Renal pelvis (tissue), 4 donors: Measurements from ENCODE around the gene ARMC9. TPM values are rescaled to one million over a fixed set of nuclear protein-coding genes. Genes with fewer than 3 reads are reported as not detected.
"Not testable (repeated sequence)": the region's sequence is repeated elsewhere in the genome, so short reads cannot be mapped to it uniquely, and the experiment has no call there.

Source experiments
- DNase-seq: peaks from one replicate; pipeline ENCODE4 v3.0.0-alpha.2; 2013
- polyA plus RNA-seq, 3 donors: library from polyadenylated mRNA; unstranded; fragments of 120-200 nt; gene quantifications; one replicate each; pipeline ENCODE4 v1.2.1, GENCODE V29; 2013; ENCODE audit not compliant: insufficient read length in 3 of 3

ARMC9 gene
- polyA plus RNA-seq, 3 donors = 27.3 to 30.6 (median 27.4) TPM

DNA sequence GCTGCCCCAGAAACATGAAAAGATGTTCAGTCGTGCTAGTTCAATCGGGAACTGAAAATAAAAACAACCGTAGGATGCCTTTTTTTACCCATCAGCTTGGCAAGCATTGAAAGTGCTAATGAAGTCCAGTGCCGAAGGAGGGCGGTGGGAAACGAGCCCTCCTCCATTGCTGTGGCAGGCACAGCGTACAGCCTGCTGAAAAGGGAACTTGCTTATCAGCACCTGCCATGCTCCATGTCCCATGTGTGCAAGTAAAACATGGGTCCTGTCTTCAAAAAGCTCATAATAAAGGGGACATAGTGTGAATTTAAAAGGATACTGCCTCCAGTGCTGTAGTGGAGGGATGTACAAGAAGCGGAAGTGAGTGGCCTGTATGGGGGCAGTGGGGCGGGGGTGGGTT, 82.4 kb downstream of the ARMC9 start:
- no peak for DNase-seq

DNA sequence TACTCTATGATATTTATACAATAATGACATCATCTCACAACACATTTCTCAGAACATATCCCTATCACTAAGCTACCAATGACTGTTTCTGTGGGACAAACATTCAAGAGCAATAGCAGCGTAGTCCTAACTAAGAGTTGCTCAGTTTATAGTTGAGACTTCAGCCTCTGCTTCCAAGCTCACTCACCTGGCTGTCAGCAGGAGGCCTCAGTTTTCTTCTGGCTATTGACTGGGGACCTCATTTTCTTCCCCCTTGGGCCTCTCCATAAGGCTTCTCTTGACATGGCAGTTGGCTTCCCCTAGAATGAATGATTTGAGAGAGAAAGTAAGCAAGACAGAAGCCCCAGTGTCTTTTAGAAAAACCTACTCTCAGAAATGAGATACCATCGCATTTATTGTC, 85.9 kb downstream of the ARMC9 start:
- no peak for DNase-seq

DNA sequence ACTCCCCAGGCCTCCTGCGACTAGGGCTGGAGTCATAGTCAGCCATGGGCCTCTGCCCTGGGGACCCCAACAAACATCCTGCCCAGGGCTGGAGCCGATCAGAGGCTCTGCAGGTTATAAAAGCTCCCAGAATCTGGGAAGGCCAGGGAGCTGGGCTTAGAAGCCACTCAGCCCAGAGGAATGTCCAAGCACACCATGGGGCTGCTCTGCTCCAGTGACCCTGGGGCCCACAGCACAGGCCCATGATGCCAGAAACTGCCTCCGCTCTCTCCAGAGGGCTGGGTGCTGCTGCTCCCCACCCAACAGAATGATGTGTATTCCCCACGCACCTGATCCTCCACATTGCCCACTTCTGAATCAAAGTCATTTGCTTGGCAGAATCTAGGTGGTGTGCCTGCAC, 88.5 kb downstream of the ARMC9 start:
- no peak for DNase-seq

DNA sequence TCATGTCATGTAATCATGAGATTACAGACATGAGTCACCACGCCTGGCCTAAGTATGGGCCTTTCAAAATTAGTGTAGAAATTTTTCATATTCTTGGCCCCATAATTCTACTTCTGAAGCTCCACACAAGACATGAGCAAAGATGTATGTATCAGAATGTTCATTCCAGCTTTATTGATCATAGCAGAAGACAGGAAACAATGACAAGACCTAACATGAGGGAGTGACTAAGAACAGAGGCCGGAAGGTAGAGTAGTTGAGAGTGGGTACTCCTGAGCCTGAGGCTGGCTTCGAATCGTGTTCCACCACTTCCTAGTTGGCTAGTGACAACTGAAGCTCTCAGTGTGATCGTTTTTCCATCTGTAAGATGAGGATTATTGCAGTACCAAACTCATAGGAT, 89.3 kb downstream of the ARMC9 start:
- DNase-seq = no peak

DNA sequence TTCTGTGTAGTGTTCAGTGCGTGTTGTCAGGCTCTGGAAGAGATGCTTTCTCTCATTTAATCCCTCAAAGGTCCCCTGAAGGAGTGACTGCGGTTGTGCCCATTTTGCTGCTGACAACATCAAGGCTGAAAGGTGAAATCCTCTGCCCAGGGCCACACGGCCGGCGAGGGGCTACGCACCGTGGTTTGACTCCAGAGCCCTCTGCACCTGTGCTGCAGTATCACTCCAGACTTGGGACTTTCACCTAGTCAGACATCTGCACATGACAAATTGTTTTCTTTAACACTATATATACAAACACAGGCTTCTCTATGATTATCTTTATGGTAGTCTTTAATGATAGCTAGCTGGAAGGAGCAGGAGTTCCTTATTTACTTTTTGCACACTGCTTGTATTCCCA, 90.2 kb downstream of the ARMC9 start:
- DNase-seq = no peak

DNA sequence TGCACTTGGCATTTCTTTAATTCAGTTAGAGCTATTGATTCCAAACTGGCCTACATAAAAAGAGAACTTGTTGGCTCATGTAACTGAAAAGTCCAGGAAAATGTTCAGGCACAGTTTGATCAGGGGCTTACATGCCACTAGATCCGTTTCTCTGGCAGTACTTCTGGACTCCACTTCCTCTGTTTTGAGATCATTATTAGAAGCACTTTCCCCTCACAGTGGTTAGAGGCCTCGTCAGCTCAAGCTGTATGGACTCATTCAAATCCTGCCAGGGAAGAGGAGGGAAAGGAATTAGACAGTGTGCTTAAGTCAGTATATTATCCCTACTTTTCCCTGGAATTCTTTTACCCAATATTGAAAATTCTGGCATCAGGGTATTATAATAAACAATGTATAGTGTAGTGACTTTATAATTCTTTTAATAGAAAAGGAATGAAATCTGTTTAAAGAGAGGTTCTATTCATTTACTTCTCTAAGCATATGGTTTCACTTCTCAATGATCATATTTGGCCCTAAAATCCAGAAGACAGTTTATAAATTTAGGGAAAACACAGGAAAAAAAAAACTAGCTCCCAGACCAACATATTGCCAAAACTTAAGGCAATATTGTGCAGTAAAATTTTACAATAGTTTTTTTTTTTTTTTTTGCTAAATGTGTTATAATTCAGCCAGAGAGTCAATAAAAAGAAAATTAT, 92.0 kb downstream of the ARMC9 start:
- no peak for DNase-seq

DNA sequence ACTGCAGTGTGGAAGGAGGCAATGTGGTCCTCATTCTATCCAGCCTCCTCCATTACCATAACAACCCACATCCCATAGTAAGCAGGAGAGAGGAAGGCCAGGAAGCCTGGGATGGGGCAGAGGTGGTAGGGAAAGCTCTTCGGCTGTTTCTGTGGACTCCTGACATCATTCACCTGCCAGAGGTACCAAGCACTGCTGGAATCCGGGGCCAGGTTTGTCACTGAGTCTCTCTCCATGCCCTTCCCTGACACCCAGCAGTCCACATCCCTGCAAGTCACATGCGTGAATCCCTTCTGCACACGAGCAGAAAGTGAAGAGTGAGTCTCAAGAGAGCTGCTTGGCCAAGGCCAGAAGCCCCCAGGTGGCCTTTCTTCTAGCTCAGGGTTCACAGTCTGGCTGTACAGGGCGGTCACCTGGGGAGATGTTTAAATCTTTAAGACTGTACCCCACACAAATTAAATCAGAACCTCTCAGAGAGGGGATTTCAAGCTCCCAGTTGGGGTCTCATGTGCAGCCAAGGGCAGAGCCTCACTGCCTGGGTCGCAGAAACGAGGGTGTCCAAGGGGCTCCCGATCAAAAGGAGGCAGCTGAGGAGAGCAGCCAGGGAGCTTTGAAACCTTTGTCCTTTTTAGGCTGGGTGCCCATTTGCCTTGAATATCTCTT, 94.2 kb downstream of the ARMC9 start:
- DNase-seq = no peak

DNA sequence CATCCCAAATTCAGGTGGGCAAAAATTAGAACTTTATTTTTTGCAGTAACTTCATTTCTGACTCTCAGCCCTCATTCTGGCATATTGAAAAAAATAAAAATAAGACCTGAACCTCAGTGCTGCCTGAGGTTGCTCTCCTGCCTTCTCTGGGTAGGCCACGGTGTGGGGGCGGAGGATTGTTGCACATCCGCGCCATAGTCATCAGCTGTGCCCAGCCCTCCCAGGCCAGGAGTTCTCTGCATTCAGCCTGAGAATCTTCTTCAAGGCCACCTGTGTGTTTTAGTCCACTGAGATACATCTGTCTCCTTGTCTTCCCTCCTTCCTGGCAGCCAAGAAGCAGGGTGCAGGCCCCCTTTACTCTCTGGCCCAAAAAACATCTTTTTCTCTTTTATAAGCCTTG, 94.7 kb downstream of the ARMC9 start:
- DNase-seq = no peak

DNA sequence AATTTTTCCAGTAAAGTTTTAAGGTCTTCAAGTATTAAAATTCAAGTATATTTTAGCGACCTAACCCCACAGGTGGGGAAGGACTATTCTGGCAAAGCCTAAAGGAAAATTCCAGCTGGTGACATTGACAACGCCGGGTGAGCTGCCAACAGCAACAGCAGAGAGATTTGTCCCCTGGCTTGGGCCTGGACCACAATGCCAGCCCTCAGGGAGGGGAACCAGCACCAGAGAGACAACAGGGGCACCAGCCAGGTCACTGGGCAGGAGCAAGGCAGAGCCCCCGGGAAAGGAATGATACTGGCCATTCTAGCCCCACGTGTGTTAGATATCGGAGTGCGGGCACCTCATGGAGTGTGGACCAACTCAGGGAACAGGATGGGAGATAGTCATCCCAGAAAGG, 95.7 kb downstream of the ARMC9 start:
- no peak for DNase-seq

DNA sequence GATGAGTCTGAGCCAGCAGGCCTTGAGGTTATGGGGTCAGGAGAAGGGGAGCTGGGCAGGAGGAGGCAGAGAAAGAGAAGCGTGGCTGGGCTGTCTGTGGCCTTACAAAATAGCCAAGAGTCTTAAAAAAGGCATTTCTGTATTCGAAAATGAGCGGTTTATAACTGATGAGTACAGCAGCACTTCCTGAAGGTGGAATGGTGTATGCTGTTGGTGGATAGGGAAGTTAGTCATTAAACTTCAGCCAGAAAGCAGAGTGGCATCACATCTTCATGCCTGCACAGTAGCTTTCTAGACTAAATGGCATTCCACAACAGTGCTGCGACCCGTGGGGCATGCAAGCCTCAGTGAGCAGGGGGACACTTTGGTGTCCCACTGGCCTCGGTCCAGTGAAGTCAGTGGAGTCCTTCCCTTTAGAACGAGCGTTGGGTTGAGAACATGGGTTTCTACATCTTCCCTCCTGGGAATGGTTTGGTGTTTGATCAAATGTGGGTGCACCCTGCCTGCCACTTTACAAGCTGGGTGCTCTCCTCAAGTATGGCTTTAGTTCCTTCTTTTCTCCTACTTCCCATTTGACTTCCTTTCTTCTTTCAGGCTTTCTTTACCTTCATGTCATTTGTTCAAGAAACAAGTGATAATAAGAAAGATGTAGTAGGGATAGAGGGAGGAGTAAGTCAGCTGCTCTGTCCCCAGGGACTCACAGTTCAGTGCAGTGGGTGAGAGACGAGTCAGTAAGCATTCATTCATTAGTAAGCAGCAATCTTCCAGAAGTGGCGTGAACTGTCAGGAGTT, 96.3 kb downstream of the ARMC9 start:
- DNase-seq = no peak

DNA sequence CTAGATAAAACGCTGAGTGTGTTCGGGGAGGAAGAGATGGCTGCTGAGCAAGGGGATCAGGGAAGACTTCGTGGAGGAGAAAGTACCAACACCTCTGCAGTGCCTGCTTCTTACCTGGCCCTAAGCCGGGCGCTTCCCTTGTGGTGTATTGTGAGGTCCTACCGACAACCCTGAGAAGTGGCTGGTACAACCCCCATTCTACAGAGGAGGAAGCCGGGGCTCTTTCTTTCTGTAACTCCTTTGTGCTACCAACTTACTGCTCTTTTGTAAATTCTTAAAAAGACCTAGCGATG, 96.9 kb downstream of the ARMC9 start:
- DNase-seq = no peak

DNA sequence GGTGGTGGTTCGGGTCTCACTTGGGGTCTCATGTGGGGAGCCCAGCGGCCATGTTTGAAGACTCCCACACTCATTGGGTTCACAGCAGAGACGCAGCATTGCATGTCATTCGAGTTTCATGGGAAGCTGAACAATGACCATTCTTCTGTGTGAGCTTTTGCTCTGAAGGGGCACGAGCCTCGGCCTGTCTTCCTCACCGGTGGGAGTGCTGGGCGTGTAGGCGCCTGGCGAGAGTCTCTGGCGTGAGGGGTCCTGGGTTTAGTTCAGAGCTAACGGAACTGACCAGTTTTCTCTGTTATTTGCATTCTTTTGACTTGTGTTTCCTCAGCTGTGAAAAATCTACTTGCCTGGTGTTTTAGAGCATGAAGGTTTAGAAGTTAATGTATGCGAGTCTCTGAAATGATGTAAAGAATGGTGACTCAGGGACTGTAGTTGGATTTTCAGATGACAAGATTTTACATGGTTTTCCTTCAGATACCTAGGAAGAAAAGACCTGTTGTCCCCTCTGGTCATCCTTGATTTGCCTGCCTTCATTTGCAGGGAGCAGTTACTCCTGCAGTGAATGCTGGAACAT, 98.1 kb downstream of the ARMC9 start:
- DNase-seq = no peak

DNA sequence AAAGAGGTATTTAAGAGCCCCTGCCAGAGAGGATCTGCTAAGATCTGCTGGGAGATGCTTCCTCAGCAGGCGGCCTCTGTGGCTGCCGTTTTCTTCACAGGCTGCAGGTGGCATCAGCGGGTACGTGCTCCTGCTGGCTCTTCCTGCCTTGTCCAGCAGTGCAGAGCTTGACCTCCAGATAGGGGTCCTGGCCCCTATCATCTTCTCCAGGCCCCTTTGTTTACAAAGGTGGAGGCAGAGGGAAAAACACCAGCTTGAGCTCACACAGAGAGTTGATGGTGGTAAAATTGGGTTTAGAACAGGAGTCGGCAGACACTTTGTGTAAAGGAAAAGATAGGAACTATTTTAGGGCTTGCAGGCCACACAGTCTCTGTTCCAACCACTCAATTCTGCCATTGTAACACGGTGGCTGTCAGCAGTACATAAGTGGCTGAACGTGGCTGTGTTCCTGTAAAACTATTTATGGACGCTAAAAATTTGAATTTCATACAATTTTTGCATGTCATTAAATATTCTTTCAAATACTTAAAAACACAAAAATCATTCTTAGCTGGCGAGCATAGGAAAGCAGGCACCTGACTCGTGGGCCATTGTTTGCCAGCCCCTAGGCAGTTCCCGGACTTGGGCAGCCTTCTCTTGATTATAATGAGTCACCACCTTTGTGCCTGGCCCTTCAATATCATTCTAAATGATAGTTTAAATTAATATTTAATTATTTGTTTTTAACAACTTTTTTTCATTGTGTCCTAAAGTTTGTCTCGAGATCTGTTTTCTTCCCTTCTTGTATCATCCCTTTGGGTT, 98.9 kb downstream of the ARMC9 start:
- DNase-seq = peak; percentile 34

DNA sequence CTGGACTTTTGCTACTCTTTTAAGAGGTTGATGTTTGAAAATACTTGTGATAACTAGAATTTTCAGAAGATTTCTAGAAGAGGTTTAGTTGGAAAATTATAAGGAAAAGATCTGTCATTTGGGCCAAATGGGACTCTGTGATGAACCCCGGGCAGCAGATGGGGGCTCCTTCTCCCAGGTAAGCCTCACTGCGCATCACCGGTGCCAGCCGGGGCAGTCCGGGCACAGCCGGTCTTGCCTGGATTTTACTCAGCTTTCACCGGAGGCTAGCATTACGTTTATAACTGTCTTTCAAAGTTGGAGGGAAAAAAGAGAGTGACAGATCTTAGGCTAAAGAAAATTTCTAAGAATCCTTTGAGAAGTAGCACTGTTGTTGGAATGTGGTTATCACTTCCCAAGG, 99.7 kb downstream of the ARMC9 start:
- DNase-seq = no peak

DNA sequence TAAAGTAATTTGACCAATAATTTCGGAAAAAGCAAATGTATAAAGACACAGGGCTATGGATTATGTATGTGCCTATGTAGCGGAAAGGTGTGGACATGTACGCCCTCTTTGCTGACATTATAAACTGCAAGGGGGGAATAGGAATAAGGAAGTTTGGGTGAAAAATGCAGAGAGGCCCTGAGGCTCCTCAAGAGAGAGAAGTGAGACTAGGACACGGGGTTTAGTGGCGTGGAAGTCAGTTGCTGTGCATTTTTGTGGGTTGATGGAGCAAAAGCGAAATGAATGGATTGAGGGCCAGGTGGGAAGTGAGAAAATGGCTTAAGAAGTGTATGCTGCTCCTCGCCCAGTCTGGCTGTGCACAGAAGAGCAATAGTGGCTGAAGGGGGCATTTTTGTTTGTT, 100.8 kb downstream of the ARMC9 start:
- DNase-seq = no peak

DNA sequence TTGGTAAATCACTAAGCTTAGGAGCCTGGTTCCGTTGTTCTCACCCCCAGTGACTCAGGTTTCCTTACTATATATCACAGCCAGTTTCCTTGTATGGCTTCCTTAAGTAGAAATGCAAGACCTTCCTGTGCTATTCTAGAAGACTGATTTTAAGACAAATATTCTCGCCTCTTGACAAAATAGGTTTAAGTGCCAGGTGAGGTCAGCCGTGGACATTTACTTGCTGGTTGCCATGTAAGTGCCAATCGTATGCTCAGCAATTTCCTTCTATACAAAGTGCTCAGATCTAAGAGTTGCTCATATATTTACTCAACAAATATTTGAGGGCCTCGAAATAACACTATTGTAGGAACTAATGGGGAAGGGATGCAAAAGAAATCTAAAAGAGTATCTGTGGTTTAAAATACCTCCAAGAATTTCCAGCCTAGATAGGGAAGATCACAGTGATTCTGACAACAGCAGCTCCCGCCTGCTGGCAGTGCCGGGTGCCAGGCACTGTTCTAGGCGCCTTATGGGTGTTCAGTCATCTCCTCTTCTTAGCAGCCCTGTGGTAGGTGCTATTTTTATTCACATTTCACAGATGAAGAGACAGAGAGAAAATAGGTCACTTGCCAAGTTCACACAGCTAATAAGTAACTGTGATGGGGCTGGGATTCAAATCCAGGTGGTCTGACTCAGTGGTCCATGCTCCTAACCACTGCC, 101.7 kb downstream of the ARMC9 start:
- no peak for DNase-seq

DNA sequence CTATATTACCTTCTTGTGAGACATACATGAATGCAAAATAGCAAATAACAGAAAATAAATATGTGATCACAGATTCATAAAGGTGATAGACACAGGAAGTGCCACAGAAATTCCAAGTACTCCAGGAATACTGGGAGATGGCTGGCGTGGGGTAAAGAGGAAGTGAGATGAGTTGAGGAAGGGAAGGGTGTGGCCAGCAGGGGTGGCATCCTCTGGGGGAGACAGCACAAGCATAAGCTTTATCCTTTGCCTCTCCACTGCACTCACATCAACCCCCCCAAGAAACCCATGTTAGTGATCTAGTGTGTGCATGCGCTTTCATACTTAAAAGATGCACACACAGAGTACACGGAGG, 102.3 kb downstream of the ARMC9 start:
- DNase-seq = no peak

DNA sequence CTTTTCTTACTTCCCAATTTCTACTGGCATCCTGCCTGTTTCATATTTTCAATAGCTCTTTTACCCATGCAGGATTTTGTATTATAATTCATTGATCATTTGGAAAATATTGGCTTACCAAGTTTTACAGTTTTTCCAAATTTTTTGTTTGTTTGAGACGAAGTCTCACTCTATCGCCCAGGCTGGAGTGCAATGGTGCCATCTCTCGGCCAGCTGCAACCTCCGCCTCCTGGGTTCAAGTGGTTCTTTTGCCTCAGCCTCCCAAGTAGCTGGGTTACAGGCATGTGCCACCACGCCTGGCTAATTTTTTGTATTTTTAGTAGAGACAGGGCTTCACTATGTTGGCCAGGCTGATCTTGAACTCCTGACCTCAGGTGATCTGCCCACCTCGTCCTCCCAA, 105.8 kb downstream of the ARMC9 start:
- DNase-seq = not testable (repeated sequence)

DNA sequence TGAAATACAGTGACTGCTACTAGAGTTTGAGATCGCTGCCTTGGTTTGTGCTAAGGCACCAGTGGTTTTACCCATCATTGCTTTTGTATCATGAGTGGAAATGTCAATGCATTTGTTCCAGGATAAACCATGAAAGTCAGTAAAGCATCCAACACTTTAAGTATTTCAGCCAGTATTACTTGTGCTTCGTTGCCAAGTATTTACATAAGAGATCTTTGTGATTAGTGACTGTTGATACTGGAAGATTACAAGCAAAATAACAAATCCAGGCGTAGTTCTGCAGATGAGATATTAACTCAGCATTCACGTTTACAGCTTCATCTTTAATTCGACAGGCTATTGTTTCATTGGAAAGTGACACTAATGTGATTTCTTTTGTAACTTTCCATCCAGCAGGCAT, 106.8 kb downstream of the ARMC9 start:
- no peak for DNase-seq

DNA sequence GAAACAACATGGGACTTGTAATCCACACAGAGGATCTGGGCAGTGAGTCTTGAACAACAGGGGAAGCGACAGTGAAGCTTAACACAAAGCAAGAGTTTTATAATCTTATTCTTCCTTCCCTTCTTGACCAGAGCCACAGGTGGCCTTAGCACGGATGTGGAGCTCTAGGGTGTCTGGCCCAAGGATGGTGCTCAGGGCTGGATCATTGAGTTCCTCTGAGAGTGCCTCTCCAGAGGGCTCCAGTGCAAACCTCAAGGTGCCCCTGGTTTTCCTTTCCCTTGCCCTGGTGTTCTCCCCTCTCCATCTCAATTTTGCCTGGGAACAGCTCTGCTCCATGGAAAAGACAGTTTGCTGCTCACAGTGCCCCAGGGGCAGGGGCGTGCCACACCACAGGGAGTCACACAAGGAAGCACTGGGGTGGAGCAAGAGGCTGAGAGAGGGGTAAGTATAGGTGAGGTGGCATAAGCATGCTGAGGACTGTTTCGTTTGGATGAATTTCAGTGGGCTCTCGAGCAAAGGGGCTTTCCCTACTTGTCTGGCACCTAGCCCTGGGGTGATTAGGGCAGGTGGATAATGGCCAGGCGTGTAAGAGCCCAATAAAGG, 108.5 kb downstream of the ARMC9 start:
- DNase-seq = no peak

DNA sequence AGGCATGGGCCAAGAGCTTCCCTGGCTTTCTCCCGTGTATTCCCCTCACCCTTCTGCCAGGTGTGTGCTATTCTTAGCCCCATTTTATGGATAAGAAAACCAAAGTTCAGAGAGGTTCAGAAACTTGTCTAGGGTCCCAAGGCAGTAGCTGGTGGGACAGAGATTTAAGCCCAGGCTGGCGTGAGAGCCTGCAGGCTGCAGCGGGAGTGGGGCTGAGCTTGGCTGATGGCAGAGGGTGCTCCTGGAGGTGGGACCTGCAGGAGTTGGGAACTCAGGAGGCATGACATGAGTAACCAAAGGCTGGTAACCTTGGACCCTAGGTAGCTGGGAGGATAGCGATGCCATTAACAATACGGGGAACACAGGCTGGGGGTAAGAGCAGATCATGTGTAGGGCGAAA, 109.8 kb downstream of the ARMC9 start:
- no peak for DNase-seq
